Adrenal gland (tissue), 5 donors: ENCODE measurements around the gene TPD52L1.

ENCODE experiments used
- POLR2A ChIP-seq, 2 donors: fragments of 450-650 bp; IDR thresholded peaks; one replicate each; pipeline ENCODE4 v1.6.1; 2017; ENCODE audit warnings: antibody characterized with exemption in 2 of 2, mild to moderate bottlenecking in 2 of 2, moderate library complexity in 1 of 2
- TF ChIP-seq, protein P1 (sequence below), 6 experiments: fragments of 450-650 bp in 4 of 6; fragments of 200-600 bp in 2 of 6; sonication (generic) in 1 of 6; IDR thresholded peaks; 1 replicate in 5 of 6; 2 replicates in 1 of 6; pipeline versions ENCODE4 v1.5.1 to v1.8.0; 2016 to 2021; ENCODE audit warnings: antibody characterized with exemption in 6 of 6, mild to moderate bottlenecking in 2 of 6, moderate library complexity in 1 of 6
- donor health status: DM: no; HTN: no; CAD: no.

DNA sequence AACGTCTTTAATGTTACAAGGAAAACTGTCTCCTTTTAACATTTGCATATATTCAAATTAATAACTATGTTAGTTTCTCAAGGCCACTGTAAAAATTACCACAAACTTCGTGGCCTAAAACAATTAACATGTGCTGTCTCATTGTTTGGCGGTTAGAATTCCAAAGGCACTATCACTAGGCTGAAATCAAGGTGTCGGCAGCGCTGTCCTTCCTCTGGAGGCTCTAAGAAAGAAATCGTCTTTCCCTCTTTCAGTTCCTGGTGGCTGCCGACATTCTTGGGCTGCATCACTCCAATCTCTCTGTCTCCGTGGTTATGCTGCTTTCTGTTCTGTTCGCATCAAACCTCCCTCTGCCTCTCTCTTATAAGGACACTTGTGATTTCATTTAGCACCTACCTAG is 4.2 kb downstream of the TPD52L1 start:
- TF ChIP-seq, protein P1, sequence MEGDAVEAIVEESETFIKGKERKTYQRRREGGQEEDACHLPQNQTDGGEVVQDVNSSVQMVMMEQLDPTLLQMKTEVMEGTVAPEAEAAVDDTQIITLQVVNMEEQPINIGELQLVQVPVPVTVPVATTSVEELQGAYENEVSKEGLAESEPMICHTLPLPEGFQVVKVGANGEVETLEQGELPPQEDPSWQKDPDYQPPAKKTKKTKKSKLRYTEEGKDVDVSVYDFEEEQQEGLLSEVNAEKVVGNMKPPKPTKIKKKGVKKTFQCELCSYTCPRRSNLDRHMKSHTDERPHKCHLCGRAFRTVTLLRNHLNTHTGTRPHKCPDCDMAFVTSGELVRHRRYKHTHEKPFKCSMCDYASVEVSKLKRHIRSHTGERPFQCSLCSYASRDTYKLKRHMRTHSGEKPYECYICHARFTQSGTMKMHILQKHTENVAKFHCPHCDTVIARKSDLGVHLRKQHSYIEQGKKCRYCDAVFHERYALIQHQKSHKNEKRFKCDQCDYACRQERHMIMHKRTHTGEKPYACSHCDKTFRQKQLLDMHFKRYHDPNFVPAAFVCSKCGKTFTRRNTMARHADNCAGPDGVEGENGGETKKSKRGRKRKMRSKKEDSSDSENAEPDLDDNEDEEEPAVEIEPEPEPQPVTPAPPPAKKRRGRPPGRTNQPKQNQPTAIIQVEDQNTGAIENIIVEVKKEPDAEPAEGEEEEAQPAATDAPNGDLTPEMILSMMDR (IDR thresholded peaks at IDR 0.05): no peak
- peak in 1 of 2 donors; percentile 10 for TF ChIP-seq POLR2A (IDR thresholded peaks at IDR 0.05)
